HG02798 (cell line): ENCODE measurements around the gene RBPMS2.
"Not testable (repeated sequence)": the region's sequence is repeated elsewhere in the genome, so short reads cannot be mapped to it uniquely, and the experiment has no call there.

Source experiments
- ATAC-seq: cut with Tn5 transposase; IDR thresholded peaks from one replicate; pipeline ENCODE4 v1.9.1; 2021; ENCODE audit warnings: mild to moderate bottlenecking; ENCODE audit not compliant: unreplicated experiment, poor library complexity

The RBPMS2 gene

GRCh38 chr15:64755427-64755940, 19.9 kb downstream of the RBPMS2 start:
- peak; percentile 3 for ATAC-seq

- peak; percentile 47 for ATAC-seq
Measured at GRCh38 chr15:64754663-64755426, 20.5 kb downstream of the RBPMS2 start.

- ATAC-seq: peak; percentile 34
Measured at GRCh38 chr15:64753480-64754185, 21.8 kb downstream of the RBPMS2 start.

- ATAC-seq: no peak
Measured at GRCh38 chr15:64751464-64751863, 23.9 kb downstream of the RBPMS2 start.

- no peak for ATAC-seq
Measured at GRCh38 chr15:64749999-64750657, 25.3 kb downstream of the RBPMS2 start.

- no peak for ATAC-seq
Measured at GRCh38 chr15:64749167-64749566, 26.2 kb downstream of the RBPMS2 start.

- no peak for ATAC-seq
Measured at GRCh38 chr15:64748251-64748650, 27.1 kb downstream of the RBPMS2 start.

- ATAC-seq: no peak
Measured at GRCh38 chr15:64747578-64747977, 27.8 kb downstream of the RBPMS2 start.

- ATAC-seq: no peak
Measured at GRCh38 chr15:64746921-64747320, 28.5 kb downstream of the RBPMS2 start.

GRCh38 chr15:64746356-64746755, 29.0 kb downstream of the RBPMS2 start:
- ATAC-seq: no peak

- ATAC-seq: no peak
Measured at GRCh38 chr15:64743691-64744090, 31.7 kb downstream of the RBPMS2 start.

- ATAC-seq: no peak
Measured at GRCh38 chr15:64742921-64743320, 32.5 kb downstream of the RBPMS2 start.

- ATAC-seq: no peak
Measured at GRCh38 chr15:64742385-64742784, 33.0 kb downstream of the RBPMS2 start.

GRCh38 chr15:64741708-64742107, 33.7 kb downstream of the RBPMS2 start:
- ATAC-seq: not testable (repeated sequence)

GRCh38 chr15:64740311-64741170, 34.8 kb downstream of the RBPMS2 start:
- ATAC-seq: no peak

- no peak for ATAC-seq
Measured at GRCh38 chr15:64739577-64740143, 35.7 kb downstream of the RBPMS2 start.

- no peak for ATAC-seq
Measured at GRCh38 chr15:64739156-64739555, 36.2 kb downstream of the RBPMS2 start.

- no peak for ATAC-seq
Measured at GRCh38 chr15:64738226-64739095, 36.9 kb downstream of the RBPMS2 start.
